ENCODE measurements around the gene SCUBE2.

The SCUBE2 gene

GRCh38 chr11:9001736-9002135 lies 89.7 kb downstream of the SCUBE2 start:
- H4K8ac ChIP-seq (ENCODE audit: low read depth, low read length), result no peak overlapping the region
- H3K4me3 ChIP-seq (ENCODE audit: low read length), result no peak overlapping the region
- WGBS (ENCODE audit: extremely low coverage, insufficient coverage, low lambda C conversion rate), result no CpG with 5 or more reads among the region's 6 CpGs
- peaks cover 29% of the 10 kb centered on the region for H3K27me3 ChIP-seq (ENCODE audit: insufficient read depth, low read length, poor library complexity)
- H3K9ac ChIP-seq (ENCODE audit: low read length), result no peak overlapping the region
- no peak overlapping the region for H2BK5ac ChIP-seq (ENCODE audit: low read length)
- no peak overlapping the region for H2AK5ac ChIP-seq (ENCODE audit: low read length)
- no peak overlapping the region for H2BK120ac ChIP-seq (ENCODE audit: low read depth, low read length)
- H3K23ac ChIP-seq (ENCODE audit: low read length), result no peak overlapping the region
- no peaks in the 10 kb centered on the region for H3K4me1 ChIP-seq (ENCODE audit: control insufficient read depth, low read depth, low read length)
- no peaks in the 10 kb centered on the region for H3K36me3 ChIP-seq (ENCODE audit: control insufficient read depth, insufficient read depth, low read length)
- H3K4me2 ChIP-seq (ENCODE audit: low read length), result no peak overlapping the region
- peak; percentile 32 for DNase-seq
- H4K5ac ChIP-seq (ENCODE audit: low read length), result no peak overlapping the region
- H2BK15ac ChIP-seq (replicated peaks; ENCODE audit: low read depth), result no peak overlapping the region
- no peak overlapping the region for H3K4ac ChIP-seq (ENCODE audit: low read depth, low read length)
- H3K79me2 ChIP-seq (ENCODE audit: control insufficient read depth, insufficient read depth, low read length), result no peaks in the 10 kb centered on the region
- H3K18ac ChIP-seq (ENCODE audit: low read length), result no peak overlapping the region
- no peak overlapping the region for H3K27ac ChIP-seq (ENCODE audit: low read depth, low read length)
- no peak overlapping the region for H3K56ac ChIP-seq (ENCODE audit: low read length)
- H3K79me1 ChIP-seq (ENCODE audit: low read length), result no peaks in the 10 kb centered on the region

GRCh38 chr11:8998017-8998416 lies 93.4 kb downstream of the SCUBE2 start:
- H3K23ac ChIP-seq (ENCODE audit: low read length), result no peak overlapping the region
- peaks cover 4% of the 10 kb centered on the region for H3K27me3 ChIP-seq (ENCODE audit: insufficient read depth, low read length, poor library complexity)
- WGBS (ENCODE audit: extremely low coverage, insufficient coverage, low lambda C conversion rate), result no CpG with 5 or more reads among the region's 2 CpGs

GRCh38 chr11:8997451-8997850 lies 93.9 kb downstream of the SCUBE2 start:
- H3K56ac ChIP-seq (ENCODE audit: low read length), result no peak overlapping the region
- no peak overlapping the region for H4K8ac ChIP-seq (ENCODE audit: low read depth, low read length)
- no peaks in the 10 kb centered on the region for H3K4me1 ChIP-seq (ENCODE audit: control insufficient read depth, low read depth, low read length)
- no peak overlapping the region for H2AK5ac ChIP-seq (ENCODE audit: low read length)
- H3K23ac ChIP-seq (ENCODE audit: low read length), result no peak overlapping the region
- WGBS (ENCODE audit: extremely low coverage, insufficient coverage, low lambda C conversion rate), result no CpG with 5 or more reads among the region's 3 CpGs
- no peak overlapping the region for H4K5ac ChIP-seq (ENCODE audit: low read length)
- H3K4me3 ChIP-seq (ENCODE audit: low read length), result no peak overlapping the region
- no peaks in the 10 kb centered on the region for H3K36me3 ChIP-seq (ENCODE audit: control insufficient read depth, insufficient read depth, low read length)
- H3K27ac ChIP-seq (ENCODE audit: low read depth, low read length), result no peak overlapping the region
- H2BK15ac ChIP-seq (replicated peaks; ENCODE audit: low read depth), result no peak overlapping the region
- H3K79me1 ChIP-seq (ENCODE audit: low read length), result no peaks in the 10 kb centered on the region
- no peak overlapping the region for H2BK120ac ChIP-seq (ENCODE audit: low read depth, low read length)
- DNase-seq, result no peak
- no peak overlapping the region for H2BK5ac ChIP-seq (ENCODE audit: low read length)
- no peak overlapping the region for H3K4ac ChIP-seq (ENCODE audit: low read depth, low read length)
- no peak overlapping the region for H3K18ac ChIP-seq (ENCODE audit: low read length)
- H3K79me2 ChIP-seq (ENCODE audit: control insufficient read depth, insufficient read depth, low read length), result no peaks in the 10 kb centered on the region
- no peak overlapping the region for H3K4me2 ChIP-seq (ENCODE audit: low read length)
- no peak overlapping the region for H3K9ac ChIP-seq (ENCODE audit: low read length)
- H3K27me3 ChIP-seq (ENCODE audit: insufficient read depth, low read length, poor library complexity), result no peaks in the 10 kb centered on the region

More at GRCh38 chr11:8998017-8998416, 93.4 kb downstream of the SCUBE2 start:
- Histone ChIP-seq H4K8ac (ENCODE audit: low read depth, low read length) (no peak overlapping the region), H2BK120ac (ENCODE audit: low read depth, low read length) (no peak overlapping the region), H3K4me2 (ENCODE audit: low read length) (no peak overlapping the region), H2BK5ac (ENCODE audit: low read length) (no peak overlapping the region), H3K9ac (ENCODE audit: low read length) (no peak overlapping the region), H3K4ac (ENCODE audit: low read depth, low read length) (no peak overlapping the region), H3K79me2 (ENCODE audit: control insufficient read depth, insufficient read depth, low read length) (no peaks in the 10 kb centered on the region), H2BK15ac (replicated peaks; ENCODE audit: low read depth) (no peak overlapping the region), H3K36me3 (ENCODE audit: control insufficient read depth, insufficient read depth, low read length) (no peaks in the 10 kb centered on the region), H3K4me1 (ENCODE audit: control insufficient read depth, low read depth, low read length) (no peaks in the 10 kb centered on the region), H3K27ac (ENCODE audit: low read depth, low read length) (no peak overlapping the region), H3K56ac (ENCODE audit: low read length) (no peak overlapping the region), H3K79me1 (ENCODE audit: low read length) (no peaks in the 10 kb centered on the region), H2AK5ac (ENCODE audit: low read length) (no peak overlapping the region), H4K5ac (ENCODE audit: low read length) (no peak overlapping the region), H3K18ac (ENCODE audit: low read length) (no peak overlapping the region), H3K4me3 (ENCODE audit: low read length) (no peak overlapping the region)
- no peak for DNase-seq

- no CpG with 5 or more reads among the region's 1 CpG for WGBS (ENCODE audit: extremely low coverage, insufficient coverage, low lambda C conversion rate)
- Histone ChIP-seq H2AK5ac (ENCODE audit: low read length) (no peak overlapping the region), H3K36me3 (ENCODE audit: control insufficient read depth, insufficient read depth, low read length) (no peaks in the 10 kb centered on the region), H2BK5ac (ENCODE audit: low read length) (no peak overlapping the region), H2BK15ac (replicated peaks; ENCODE audit: low read depth) (no peak overlapping the region), H4K5ac (ENCODE audit: low read length) (no peak overlapping the region), H3K27me3 (ENCODE audit: insufficient read depth, low read length, poor library complexity) (no peaks in the 10 kb centered on the region), H3K56ac (ENCODE audit: low read length) (no peak overlapping the region), H3K79me1 (ENCODE audit: low read length) (no peaks in the 10 kb centered on the region), H3K4me3 (ENCODE audit: low read length) (no peak overlapping the region), H4K8ac (ENCODE audit: low read depth, low read length) (no peak overlapping the region), H3K79me2 (ENCODE audit: control insufficient read depth, insufficient read depth, low read length) (no peaks in the 10 kb centered on the region), H2BK120ac (ENCODE audit: low read depth, low read length) (no peak overlapping the region), H3K4me2 (ENCODE audit: low read length) (no peak overlapping the region), H3K9ac (ENCODE audit: low read length) (no peak overlapping the region), H3K27ac (ENCODE audit: low read depth, low read length) (no peak overlapping the region), H3K4ac (ENCODE audit: low read depth, low read length) (no peak overlapping the region), H3K4me1 (ENCODE audit: control insufficient read depth, low read depth, low read length) (no peaks in the 10 kb centered on the region), H3K23ac (ENCODE audit: low read length) (no peak overlapping the region), H3K18ac (ENCODE audit: low read length) (no peak overlapping the region)
- DNase-seq, result peak; percentile 80
Observed at GRCh38 chr11:8989453-8989852, 101.9 kb downstream of the SCUBE2 start.

- H2BK15ac ChIP-seq (replicated peaks; ENCODE audit: low read depth), result no peak overlapping the region
- H2BK120ac ChIP-seq (ENCODE audit: low read depth, low read length), result no peak overlapping the region
- H4K8ac ChIP-seq (ENCODE audit: low read depth, low read length), result no peak overlapping the region
- H2BK5ac ChIP-seq (ENCODE audit: low read length), result no peak overlapping the region
- peak; percentile 22 for DNase-seq
- no peak overlapping the region for H3K4me3 ChIP-seq (ENCODE audit: low read length)
- no peaks in the 10 kb centered on the region for H3K79me2 ChIP-seq (ENCODE audit: control insufficient read depth, insufficient read depth, low read length)
- H3K4me1 ChIP-seq (ENCODE audit: control insufficient read depth, low read depth, low read length), result no peaks in the 10 kb centered on the region
- no CpG with 5 or more reads among the region's 3 CpGs for WGBS (ENCODE audit: extremely low coverage, insufficient coverage, low lambda C conversion rate)
- no peak overlapping the region for H3K9ac ChIP-seq (ENCODE audit: low read length)
- no peaks in the 10 kb centered on the region for H3K36me3 ChIP-seq (ENCODE audit: control insufficient read depth, insufficient read depth, low read length)
- H3K18ac ChIP-seq (ENCODE audit: low read length), result no peak overlapping the region
- no peak overlapping the region for H2AK5ac ChIP-seq (ENCODE audit: low read length)
- H3K56ac ChIP-seq (ENCODE audit: low read length), result no peak overlapping the region
- H3K27ac ChIP-seq (ENCODE audit: low read depth, low read length), result no peak overlapping the region
- H3K23ac ChIP-seq (ENCODE audit: low read length), result no peak overlapping the region
- H3K79me1 ChIP-seq (ENCODE audit: low read length), result no peaks in the 10 kb centered on the region
- H3K4me2 ChIP-seq (ENCODE audit: low read length), result no peak overlapping the region
- H4K5ac ChIP-seq (ENCODE audit: low read length), result no peak overlapping the region
- H3K4ac ChIP-seq (ENCODE audit: low read depth, low read length), result no peak overlapping the region
- no peaks in the 10 kb centered on the region for H3K27me3 ChIP-seq (ENCODE audit: insufficient read depth, low read length, poor library complexity)
Observed at GRCh38 chr11:8988329-8989234, 102.8 kb downstream of the SCUBE2 start.
